Measurements from ENCODE around the gene AFAP1. TPM values are rescaled to one million over a fixed set of nuclear protein-coding genes. Genes with fewer than 3 reads are reported as not detected.

The AFAP1 gene
- total RNA-seq, 1 donor from 2014 or later, result 67.9 TPM

- H3K79me2 ChIP-seq (ENCODE audit: insufficient read depth, low read length), result peaks cover 92% of the 10 kb centered on the region
- Mint-ChIP-seq H3K4me3 (ENCODE audit: unreplicated experiment) (no peak overlapping the region), H3K9me3 (ENCODE audit: unreplicated experiment) (no peaks in the 10 kb centered on the region), H3K27me3 (ENCODE audit: low read depth, unreplicated experiment) (no peaks in the 10 kb centered on the region), H3K4me1 (ENCODE audit: low read depth, unreplicated experiment) (peaks cover 52% of the 10 kb centered on the region), H3K27ac (ENCODE audit: unreplicated experiment) (no peak overlapping the region), H3K36me3 (ENCODE audit: low read depth, unreplicated experiment) (peaks cover 53% of the 10 kb centered on the region)
- TF ChIP-seq EZH2 (IDR thresholded peaks at IDR 0.05; ENCODE audit: insufficient read depth, low read length) (no peak), CTCF (IDR thresholded peaks at IDR 0.05; ENCODE audit: insufficient read depth, low read depth, low read length) (no peak)
- FAIRE-seq (no peak), DNase-seq (ENCODE audit: low read depth) (no peak)
- no peaks in the 10 kb centered on the region for H3K27me3 ChIP-seq (ENCODE audit: insufficient read depth, low read length)
- no peaks in the 10 kb centered on the region for H3K9me3 ChIP-seq (ENCODE audit: insufficient read depth, low read depth, low read length)
- H4K20me1 ChIP-seq (ENCODE audit: insufficient read depth, low read length), result no peaks in the 10 kb centered on the region
- H3K4me3 ChIP-seq (ENCODE audit: insufficient read depth, low read depth, low read length), result no peak overlapping the region
- H3K9ac ChIP-seq (ENCODE audit: low read length), result peak overlapping the region; percentile 75
- H3K4me1 ChIP-seq (ENCODE audit: insufficient read depth, low read length), result peaks cover 53% of the 10 kb centered on the region
- H3K36me3 ChIP-seq (ENCODE audit: insufficient read depth, low read length), result peaks cover 60% of the 10 kb centered on the region
- peak overlapping the region; percentile 96 for H3K27ac ChIP-seq (ENCODE audit: low read depth, low read length)
- H2AFZ ChIP-seq (ENCODE audit: low read depth, low read length), result no peak overlapping the region
- no peak overlapping the region for H3K4me2 ChIP-seq (ENCODE audit: low read length)
Measured at GRCh38 chr4:7853271-7853670, 86.4 kb downstream of the AFAP1 start.

- no peaks in the 10 kb centered on the region for H3K27me3 Mint-ChIP-seq (ENCODE audit: low read depth, unreplicated experiment)
- DNase-seq (ENCODE audit: low read depth) (peak; percentile 94), FAIRE-seq (peak; percentile 64)
- H3K36me3 ChIP-seq (ENCODE audit: insufficient read depth, low read length), result peaks cover 60% of the 10 kb centered on the region
- peaks cover 46% of the 10 kb centered on the region for H3K4me1 Mint-ChIP-seq (ENCODE audit: low read depth, unreplicated experiment)
- H3K27ac ChIP-seq (ENCODE audit: low read depth, low read length), result peak overlapping the region; percentile 96
- H4K20me1 ChIP-seq (ENCODE audit: insufficient read depth, low read length), result no peaks in the 10 kb centered on the region
- peak overlapping the region; percentile 83 for H3K27ac Mint-ChIP-seq (ENCODE audit: unreplicated experiment)
- peaks cover 1% of the 10 kb centered on the region for H3K9me3 Mint-ChIP-seq (ENCODE audit: unreplicated experiment)
- peak overlapping the region; percentile 61 for H3K4me3 Mint-ChIP-seq (ENCODE audit: unreplicated experiment)
- peaks cover 47% of the 10 kb centered on the region for H3K4me1 ChIP-seq (ENCODE audit: insufficient read depth, low read length)
- peak overlapping the region; percentile 75 for H3K9ac ChIP-seq (ENCODE audit: low read length)
- H3K4me2 ChIP-seq (ENCODE audit: low read length), result peak overlapping the region; percentile 52
- H3K9me3 ChIP-seq (ENCODE audit: insufficient read depth, low read depth, low read length), result no peaks in the 10 kb centered on the region
- no peaks in the 10 kb centered on the region for H3K27me3 ChIP-seq (ENCODE audit: insufficient read depth, low read length)
- peaks cover 93% of the 10 kb centered on the region for H3K79me2 ChIP-seq (ENCODE audit: insufficient read depth, low read length)
- peaks cover 54% of the 10 kb centered on the region for H3K36me3 Mint-ChIP-seq (ENCODE audit: low read depth, unreplicated experiment)
- no peak for TF ChIP-seq EZH2 (IDR thresholded peaks at IDR 0.05; ENCODE audit: insufficient read depth, low read length)
- no peak for TF ChIP-seq CTCF (IDR thresholded peaks at IDR 0.05; ENCODE audit: insufficient read depth, low read depth, low read length)
- H3K4me3 ChIP-seq (ENCODE audit: insufficient read depth, low read depth, low read length), result no peak overlapping the region
- no peak overlapping the region for H2AFZ ChIP-seq (ENCODE audit: low read depth, low read length)
Measured at GRCh38 chr4:7852568-7853185, 87.0 kb downstream of the AFAP1 start.

- TF ChIP-seq EZH2 (IDR thresholded peaks at IDR 0.05; ENCODE audit: insufficient read depth, low read length) (no peak), CTCF (IDR thresholded peaks at IDR 0.05; ENCODE audit: insufficient read depth, low read depth, low read length) (no peak)
- Histone ChIP-seq H3K4me2 (ENCODE audit: low read length) (no peak overlapping the region), H3K27me3 (ENCODE audit: insufficient read depth, low read length) (no peaks in the 10 kb centered on the region), H3K9me3 (ENCODE audit: insufficient read depth, low read depth, low read length) (no peaks in the 10 kb centered on the region), H3K79me2 (ENCODE audit: insufficient read depth, low read length) (peaks cover 100% of the 10 kb centered on the region), H3K36me3 (ENCODE audit: insufficient read depth, low read length) (peaks cover 66% of the 10 kb centered on the region), H4K20me1 (ENCODE audit: insufficient read depth, low read length) (no peaks in the 10 kb centered on the region), H3K9ac (ENCODE audit: low read length) (no peak overlapping the region), H3K4me3 (ENCODE audit: insufficient read depth, low read depth, low read length) (no peak overlapping the region), H3K4me1 (ENCODE audit: insufficient read depth, low read length) (peaks cover 39% of the 10 kb centered on the region), H3K27ac (ENCODE audit: low read depth, low read length) (no peak overlapping the region), H2AFZ (ENCODE audit: low read depth, low read length) (no peak overlapping the region)
- Mint-ChIP-seq H3K27me3 (ENCODE audit: low read depth, unreplicated experiment) (no peaks in the 10 kb centered on the region), H3K27ac (ENCODE audit: unreplicated experiment) (no peak overlapping the region), H3K4me1 (ENCODE audit: low read depth, unreplicated experiment) (peaks cover 28% of the 10 kb centered on the region), H3K9me3 (ENCODE audit: unreplicated experiment) (peaks cover 1% of the 10 kb centered on the region), H3K4me3 (ENCODE audit: unreplicated experiment) (no peak overlapping the region), H3K36me3 (ENCODE audit: low read depth, unreplicated experiment) (peaks cover 70% of the 10 kb centered on the region)
- no peak for DNase-seq (ENCODE audit: low read depth)
- no peak for FAIRE-seq
Measured at GRCh38 chr4:7850489-7850888, 89.2 kb downstream of the AFAP1 start.

Data from astrocyte (in vitro differentiated cells and primary cell).